NCI-H2196 treated with DMSO at 0.1 percent for 48 hours (cell line): ENCODE data around the gene SLC17A5.
"Not testable (repeated sequence)": the region's sequence is repeated elsewhere in the genome, so short reads cannot be mapped to it uniquely, and the experiment has no call there.

Source experiments
- DNase-seq: peaks from one replicate; lab custom pipeline; 2025; ENCODE audit not compliant: unreplicated experiment; lab: John Stamatoyannopoulos, UW

SLC17A5 gene

GRCh38 chr6:73623480-73623879 is 30.3 kb downstream of the SLC17A5 start:
- not testable (repeated sequence) for DNase-seq

DNA sequence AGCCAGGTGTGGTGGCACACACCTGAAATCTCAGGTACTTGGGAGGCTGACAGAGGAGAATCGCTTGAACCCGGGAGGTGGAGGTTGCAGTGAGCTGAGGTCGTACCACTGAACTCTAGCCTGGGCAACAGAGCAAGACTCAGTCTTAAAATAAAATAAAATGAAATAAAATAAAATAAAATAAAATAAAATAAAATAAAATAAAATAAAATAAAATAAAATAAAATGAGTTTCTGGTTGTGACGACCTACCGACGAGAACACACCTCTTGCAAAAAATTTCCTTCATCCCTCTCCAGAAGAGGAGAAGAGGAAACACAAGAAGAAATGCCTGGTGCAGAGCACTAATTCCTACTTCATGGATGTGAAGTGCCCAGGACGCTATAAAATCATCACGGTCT is 35.7 kb downstream of the SLC17A5 start:
- DNase-seq: not testable (repeated sequence)

- no peak for DNase-seq
Measured at GRCh38 chr6:73614802-73615201, 39.0 kb downstream of the SLC17A5 start.

GRCh38 chr6:73613806-73614536 is 39.8 kb downstream of the SLC17A5 start:
- no peak for DNase-seq

DNA sequence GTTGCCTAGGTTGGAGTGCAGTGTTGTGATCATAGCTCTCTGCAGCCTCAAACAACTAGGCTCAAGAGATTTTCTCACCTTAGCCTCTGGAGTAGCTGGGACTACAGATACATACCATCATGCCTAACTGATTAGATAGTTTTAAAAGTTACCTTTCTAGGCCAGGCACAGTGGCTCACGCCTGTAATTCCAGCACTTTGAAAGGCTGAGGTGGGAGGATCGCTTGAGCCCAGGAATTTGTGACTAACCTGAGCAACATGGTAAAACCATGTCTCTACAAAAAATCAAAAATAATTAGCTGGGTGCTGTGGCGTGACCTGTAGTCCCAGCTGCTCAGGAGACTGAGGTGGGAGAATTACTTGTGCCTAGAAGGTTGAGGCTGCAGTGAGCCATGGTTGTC is 41.2 kb downstream of the SLC17A5 start:
- DNase-seq: no peak

DNA sequence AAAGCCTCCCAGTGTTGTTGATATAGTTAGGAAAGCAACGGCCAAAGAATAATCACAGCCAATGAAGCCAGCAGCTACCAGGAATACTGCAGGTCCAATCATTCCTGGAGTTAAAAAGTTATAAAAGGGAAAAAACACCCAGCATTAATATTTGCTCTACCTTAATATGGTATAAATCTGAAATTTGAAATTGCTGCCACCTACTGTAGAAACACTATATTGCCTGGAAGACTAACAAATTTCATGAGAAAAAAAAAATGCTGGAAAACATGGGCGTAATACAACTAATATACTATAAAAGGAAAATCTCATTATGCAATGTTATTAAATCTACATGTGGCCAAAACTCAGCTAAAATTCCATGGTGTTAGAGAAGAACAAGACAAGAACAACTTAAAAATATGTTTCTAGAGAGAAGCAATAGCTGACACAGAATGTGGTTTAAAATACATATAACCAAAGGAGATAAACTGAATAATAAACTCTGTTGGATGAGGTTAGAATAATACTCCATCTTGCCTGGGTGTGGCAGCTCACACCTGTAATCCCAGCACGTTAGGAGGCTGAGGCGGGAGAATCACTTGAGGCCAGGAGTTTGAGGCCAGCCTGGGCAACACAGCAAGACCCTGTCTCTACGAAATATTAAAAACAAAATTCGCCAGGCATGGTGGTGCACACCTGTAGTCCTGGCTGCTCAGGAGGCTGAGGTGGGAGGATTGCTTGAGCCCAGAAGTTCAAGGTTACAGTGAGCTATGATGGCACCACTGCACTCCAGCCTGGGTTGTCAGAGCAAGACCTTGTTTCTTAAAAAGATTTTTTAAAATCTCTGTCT is 43.1 kb downstream of the SLC17A5 start:
- DNase-seq: no peak

DNA sequence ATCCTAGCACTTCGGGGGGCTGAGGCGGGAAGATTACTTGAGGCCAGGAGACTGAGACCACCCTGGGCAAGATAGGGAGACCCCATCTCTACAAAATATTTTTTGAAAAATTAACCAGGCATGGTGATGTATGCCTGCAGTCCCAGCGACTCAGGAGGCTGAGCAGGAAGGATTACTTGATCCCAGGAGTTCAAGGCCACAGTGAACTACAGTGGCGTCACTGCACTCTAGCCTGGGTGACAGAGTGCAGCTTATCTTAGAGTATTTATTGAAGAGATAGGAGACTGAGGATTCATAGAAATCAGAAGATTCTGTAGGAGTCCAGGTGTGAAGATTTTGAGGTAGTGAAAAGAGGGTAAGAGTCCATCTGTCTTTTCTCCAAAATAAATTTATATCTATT is 45.0 kb downstream of the SLC17A5 start:
- DNase-seq: no peak

- no peak for DNase-seq
Measured at GRCh38 chr6:73606428-73606827, 47.4 kb downstream of the SLC17A5 start.

- no peak for DNase-seq
Measured at GRCh38 chr6:73604461-73604860, 49.3 kb downstream of the SLC17A5 start.

DNA sequence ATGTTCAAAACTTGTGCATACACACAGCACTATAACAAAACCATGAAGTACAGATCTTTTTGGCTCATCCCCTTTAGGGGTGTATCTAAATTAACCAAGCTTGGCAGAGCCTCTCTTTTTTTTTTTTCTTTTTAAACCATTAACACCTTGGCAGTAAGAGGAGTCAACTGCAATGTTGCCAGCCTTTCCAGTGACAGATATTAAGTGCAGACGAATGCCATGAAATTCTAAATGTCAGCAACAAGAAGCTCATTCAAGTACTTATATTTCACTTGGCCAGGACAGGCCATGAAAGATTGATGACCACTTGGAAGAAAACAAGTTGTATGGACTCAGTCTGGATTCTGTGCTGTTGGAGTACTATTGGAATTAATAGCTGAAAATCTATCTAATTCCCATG is 49.8 kb downstream of the SLC17A5 start:
- DNase-seq: no peak

DNA sequence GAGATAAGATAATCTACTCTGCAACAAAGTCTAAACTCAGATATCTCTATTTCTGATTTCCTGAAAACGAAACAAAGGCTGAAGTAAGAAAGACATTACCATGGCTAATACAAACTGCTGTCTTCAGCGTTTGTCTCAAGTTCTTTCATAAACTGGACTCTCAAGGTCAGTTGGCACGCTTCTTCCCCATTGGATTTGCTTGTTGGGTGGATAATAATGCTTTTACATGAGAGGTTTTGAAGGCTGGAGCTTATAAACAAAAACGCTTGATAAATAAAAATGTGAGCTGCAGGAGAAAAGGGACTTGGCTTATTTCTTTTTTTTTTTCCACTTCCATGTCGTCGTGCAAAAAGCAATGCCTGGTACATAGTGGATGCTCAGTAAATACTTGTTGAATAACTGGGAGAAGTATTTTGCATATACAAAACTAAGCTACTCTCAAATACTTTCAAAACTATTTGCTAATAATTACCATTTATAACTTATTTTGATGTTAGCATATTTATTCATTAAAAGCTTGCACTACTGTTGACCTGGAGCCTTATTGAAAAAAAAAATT is 67.3 kb downstream of the SLC17A5 start:
- no peak for DNase-seq

GRCh38 chr6:73585566-73586415 is 68.0 kb downstream of the SLC17A5 start:
- DNase-seq: peak; percentile 11

GRCh38 chr6:73581293-73581692 is 72.5 kb downstream of the SLC17A5 start:
- DNase-seq: no peak

- DNase-seq: no peak
Measured at GRCh38 chr6:73580247-73581149, 73.3 kb downstream of the SLC17A5 start.

DNA sequence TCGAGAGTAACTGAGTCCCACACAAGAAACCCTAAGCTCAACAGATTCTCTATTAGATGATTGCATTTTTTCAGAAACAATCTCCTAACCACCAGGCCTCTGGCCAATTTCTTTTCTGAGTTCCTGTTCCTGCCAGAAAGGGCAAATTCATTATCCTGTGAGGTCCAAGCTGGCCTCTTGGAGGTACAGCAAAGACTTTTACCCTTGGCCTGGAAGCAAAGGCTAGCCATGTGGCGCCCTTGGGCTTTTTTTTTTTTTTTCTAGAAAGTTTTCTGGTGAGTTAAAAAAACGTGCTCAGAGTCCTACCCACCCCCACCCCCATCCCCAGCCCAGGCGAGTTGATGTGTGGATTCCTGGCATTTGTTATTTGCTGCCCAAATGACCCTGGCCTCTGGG is 73.9 kb downstream of the SLC17A5 start:
- DNase-seq: no peak

DNA sequence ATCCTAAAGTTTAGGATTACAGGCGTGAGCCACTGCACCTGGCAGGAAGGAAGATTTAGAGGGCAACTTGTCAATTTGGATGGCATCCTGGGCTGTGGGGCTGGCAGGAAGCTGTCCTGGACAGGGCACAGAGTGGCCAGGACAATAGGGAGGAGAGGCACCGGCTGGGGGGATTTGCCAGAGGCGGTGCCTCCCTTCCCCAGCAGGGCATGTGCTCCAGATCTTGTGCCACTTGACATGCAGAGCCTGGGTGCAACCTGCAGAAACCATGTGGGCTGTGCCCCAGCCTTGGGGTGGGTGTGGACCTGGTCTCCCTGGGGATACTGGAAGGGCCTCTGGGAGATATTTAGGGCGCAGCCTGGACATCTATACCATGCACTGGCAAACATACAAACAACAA is 74.4 kb downstream of the SLC17A5 start:
- DNase-seq: no peak

DNA sequence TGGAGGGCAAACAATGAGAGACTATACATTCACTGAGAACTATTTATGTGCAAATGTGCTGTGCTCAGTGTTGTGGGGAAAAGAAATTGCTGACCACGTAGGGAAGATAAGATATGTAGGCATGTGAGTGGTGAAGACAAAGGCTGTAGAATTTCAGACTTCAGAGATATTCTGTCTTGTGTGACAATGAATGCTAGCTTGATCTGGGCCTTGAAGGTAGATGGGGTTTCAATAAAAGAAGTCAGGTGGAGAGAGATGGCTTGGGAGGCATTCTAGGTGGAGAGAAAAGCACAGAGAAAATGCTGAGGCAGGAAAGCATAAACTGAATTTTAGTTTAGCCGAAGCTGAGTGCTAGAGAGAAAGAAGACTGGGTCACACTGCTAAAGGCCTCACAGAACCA is 76.1 kb downstream of the SLC17A5 start:
- no peak for DNase-seq

DNA sequence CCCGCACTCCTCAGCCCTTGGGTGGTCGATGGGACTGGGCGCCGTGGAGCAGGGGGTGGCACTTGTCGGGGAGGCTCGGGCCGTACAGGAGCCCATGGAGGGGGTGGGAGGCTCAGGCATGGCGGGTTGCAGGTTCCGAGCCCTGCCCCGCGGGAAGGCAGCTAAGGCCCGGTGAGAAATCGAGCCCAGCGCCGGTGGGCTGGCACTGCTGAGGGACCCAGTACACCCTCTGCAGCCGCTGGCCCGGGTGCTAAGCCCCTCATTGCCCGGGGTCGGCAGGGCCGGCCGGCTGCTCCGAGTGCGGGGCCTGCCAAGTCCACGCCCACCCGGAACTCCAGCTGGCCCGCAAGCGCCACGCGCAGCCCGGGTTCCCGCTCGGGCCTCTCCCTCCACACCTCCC is 81.3 kb downstream of the SLC17A5 start:
- DNase-seq: not testable (repeated sequence)

DNA sequence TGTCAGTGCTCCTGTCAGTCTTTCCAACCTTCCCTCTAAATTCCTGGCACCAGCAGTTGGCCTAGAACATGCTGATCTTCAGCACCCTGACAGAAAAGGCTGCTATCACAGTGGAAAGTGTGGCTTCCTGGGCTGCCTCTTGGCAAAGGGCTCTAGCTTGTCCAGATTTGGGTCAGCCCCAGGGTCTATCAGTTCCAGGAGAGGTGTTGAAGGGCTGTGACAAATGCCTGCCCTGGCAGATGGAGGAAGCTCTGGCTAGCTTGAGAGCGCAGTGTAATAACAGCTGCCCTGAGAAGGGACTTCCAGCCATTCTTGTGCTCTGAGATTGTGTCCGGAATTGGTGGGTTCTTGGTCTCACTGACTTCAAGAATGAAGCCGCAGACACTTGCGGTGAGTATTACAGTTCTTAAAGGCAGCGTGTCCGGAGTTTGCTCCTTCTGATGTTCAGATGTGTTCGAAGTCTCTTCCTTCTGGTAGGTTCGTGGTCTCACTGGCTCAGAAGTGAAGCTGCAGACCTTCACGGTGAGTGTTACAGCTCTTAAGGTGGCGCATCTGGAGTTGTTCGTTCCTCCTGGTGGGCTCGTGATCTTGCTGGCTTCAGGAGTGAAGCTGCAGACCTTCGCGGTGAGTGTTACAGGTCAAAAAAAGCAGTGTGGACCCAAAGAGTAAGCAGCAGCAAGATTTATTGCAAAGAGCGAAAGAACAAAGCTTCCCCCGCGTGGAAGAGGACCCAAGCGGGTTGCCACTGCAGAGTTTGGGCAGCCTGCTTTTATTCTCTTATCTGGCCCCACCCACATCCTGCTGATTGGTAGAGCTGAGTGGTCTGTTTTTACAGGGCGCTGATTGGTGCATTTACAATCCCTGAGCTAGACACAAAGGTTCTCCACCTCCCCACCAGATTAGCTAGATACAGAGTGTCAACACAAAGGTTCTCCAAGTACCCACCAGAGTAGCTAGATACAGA is 82.3 kb downstream of the SLC17A5 start:
- not testable (repeated sequence) for DNase-seq
